Activated CD8-positive, alpha-beta T cell treated with anti-CD3 and anti-CD28 coated beads for 36 hours (primary cell): ENCODE measurements around the gene TMEM263. TPM values are rescaled to one million over a fixed set of nuclear protein-coding genes. Genes with fewer than 3 reads are reported as not detected.

ENCODE experiments used
- ATAC-seq: fragments of 200-7000 bp; cut with Tn5 transposase; one replicate; pipeline ENCODE4 v1.10.0; 2021; ENCODE audit warnings: mild to moderate bottlenecking, moderate library complexity
- CTCF ChIA-PET: fragments of 350-600 bp; sonication (Branson Sonifier 250); formaldehyde crosslinking; loops from one replicate; lab custom pipeline; 2021; ENCODE audit warnings: antibody characterized with exemption; lab: Charles Lee
- POLR2A ChIA-PET: fragments of 350-600 bp; sonication (Branson Sonifier 250); formaldehyde crosslinking; loops from one replicate; lab custom pipeline; 2021; ENCODE audit warnings: antibody characterized with exemption; lab: Charles Lee
- DNase-seq: peaks from one replicate; pipeline ENCODE4 v3.0.0-alpha.2; 2020
- H3K27ac Mint-ChIP-seq: one replicate; pipeline ENCODE4 v1.8.0; 2021; ENCODE audit warnings: mild to moderate bottlenecking, mixed read lengths
- H3K27me3 Mint-ChIP-seq: one replicate; pipeline ENCODE4 v1.8.0; 2021; ENCODE audit warnings: mixed read lengths
- H3K36me3 Mint-ChIP-seq: one replicate; pipeline ENCODE4 v1.8.0; 2021; ENCODE audit warnings: low read depth, mixed read lengths
- H3K4me1 Mint-ChIP-seq: one replicate; pipeline ENCODE4 v1.8.0; 2021; ENCODE audit warnings: low read depth, mixed read lengths
- H3K4me3 Mint-ChIP-seq: one replicate; pipeline ENCODE4 v1.8.0; 2021; ENCODE audit warnings: mild to moderate bottlenecking, moderate library complexity, mixed read lengths
- H3K9me3 Mint-ChIP-seq: one replicate; pipeline ENCODE4 v1.8.0; 2021; ENCODE audit warnings: mixed read lengths
- CTCF ChIP-seq: fragments of 200-600 bp; IDR thresholded peaks from one replicate; pipeline ENCODE4 v1.8.0; 2022; ENCODE audit warnings: antibody characterized with exemption, mild to moderate bottlenecking
- intact Hi-C: fragments of 100-400 bp; cut with micrococcal nuclease; formaldehyde crosslinking; loops from one replicate; pipeline ENCODE4 v1.10.0; 2022
- total RNA-seq, 2 experiments: library from RNA; stranded (reverse); gene quantifications; one replicate each; pipeline ENCODE4 v1.2.3, GENCODE V29; 2021

Gene TMEM263
- total RNA-seq, 2 experiments from 2014 or later, result 43.5 to 46.5 TPM

- CTCF ChIA-PET, result interaction anchor here (0.7 to 1.8 kb wide), 2 partner anchors 92 to 724 kb away, joined by 3 to 9 read pairs; no protein-coding TSS in a partner anchor
- POLR2A ChIA-PET, result no interaction called here
- no peaks in the 10 kb centered on the region for H3K9me3 Mint-ChIP-seq
- H3K36me3 Mint-ChIP-seq, result peaks cover 17% of the 10 kb centered on the region
- ATAC-seq (no peak), DNase-seq (no peak)
- intact Hi-C loops, result no loop called here
- no peak overlapping the region for H3K4me3 Mint-ChIP-seq
- H3K27ac Mint-ChIP-seq, result no peak overlapping the region
- no peaks in the 10 kb centered on the region for H3K4me1 Mint-ChIP-seq
- no peaks in the 10 kb centered on the region for H3K27me3 Mint-ChIP-seq
- TF ChIP-seq CTCF, result no peak
These were observed 57.2 kb downstream of the TMEM263 start for GRCh38 chr12:107012736-107013425.

- DNase-seq, result no peak
- no peak for TF ChIP-seq CTCF
- ATAC-seq, result peak; percentile 30
- Mint-ChIP-seq H3K4me3 (no peak overlapping the region), H3K9me3 (no peaks in the 10 kb centered on the region), H3K27ac (no peak overlapping the region), H3K36me3 (peaks cover 18% of the 10 kb centered on the region), H3K4me1 (no peaks in the 10 kb centered on the region), H3K27me3 (no peaks in the 10 kb centered on the region)
- CTCF ChIA-PET, result interaction anchor here (0.9 to 1.8 kb wide), 2 partner anchors 16 to 91 kb away, joined by 3 to 9 read pairs; no protein-coding TSS in a partner anchor
- POLR2A ChIA-PET, result interaction anchor here (0.7 kb wide), 1 partner anchor 36 kb away, joined by 3 read pairs; no protein-coding TSS in a partner anchor
- intact Hi-C loops, result no loop called here
These were observed 58.3 kb downstream of the TMEM263 start for GRCh38 chr12:107014055-107014454.

- Mint-ChIP-seq H3K36me3 (peaks cover 21% of the 10 kb centered on the region), H3K9me3 (no peaks in the 10 kb centered on the region), H3K27ac (no peak overlapping the region), H3K4me3 (no peak overlapping the region), H3K4me1 (no peaks in the 10 kb centered on the region), H3K27me3 (no peaks in the 10 kb centered on the region)
- POLR2A ChIA-PET, result interaction anchor here (1.2 kb wide), 1 partner anchor 30 kb away, joined by 3 read pairs; the partner anchor contains the start of gene MTERF2
- no peak for TF ChIP-seq CTCF
- intact Hi-C loops, result no loop called here
- ATAC-seq (no peak), DNase-seq (no peak)
- CTCF ChIA-PET, result no interaction called here
These were observed 61.3 kb downstream of the TMEM263 start for GRCh38 chr12:107017042-107017441.

GRCh38 chr12:107019546-107019945 is 63.8 kb downstream of the TMEM263 start:
- no peaks in the 10 kb centered on the region for H3K4me1 Mint-ChIP-seq
- DNase-seq (no peak), ATAC-seq (no peak)
- H3K27me3 Mint-ChIP-seq, result no peaks in the 10 kb centered on the region
- H3K36me3 Mint-ChIP-seq, result peaks cover 21% of the 10 kb centered on the region
- no peak for TF ChIP-seq CTCF
- H3K27ac Mint-ChIP-seq, result no peak overlapping the region
- POLR2A ChIA-PET, result interaction anchor here (0.6 kb wide), 2 partner anchors 57 to 77 kb away, joined by 3 read pairs; no protein-coding TSS in a partner anchor
- intact Hi-C loops, result no loop called here
- CTCF ChIA-PET, result no interaction called here
- H3K9me3 Mint-ChIP-seq, result no peaks in the 10 kb centered on the region
- no peak overlapping the region for H3K4me3 Mint-ChIP-seq

Other genes with a start within 250 kb of the TMEM263 start
- 10 to 100 TPM; 10.4 to 11.0 TPM for gene RIC8B, start 181.2 kb upstream of the TMEM263 start, total RNA-seq
- 1 to 10 TPM; 4.8 to 5.9 TPM for gene MTERF2, start 31.2 kb downstream of the TMEM263 start, total RNA-seq
- gene CRY1, start 137.6 kb downstream of the TMEM263 start, total RNA-seq, result 10 to 100 TPM; 26.6 to 27.8 TPM